GM18519 (cell line): Measurements from ENCODE around the gene SRRM4.

Source experiments
- ATAC-seq: cut with Tn5 transposase; IDR thresholded peaks from one replicate; pipeline ENCODE4 v1.9.1; 2021; ENCODE audit warnings: mild to moderate bottlenecking, moderate library complexity; ENCODE audit not compliant: unreplicated experiment, low FRiP score

SRRM4 gene

GRCh38 chr12:119183942-119184695 is 202.8 kb downstream of the SRRM4 start:
- ATAC-seq: no peak

GRCh38 chr12:119195256-119195655 is 213.9 kb downstream of the SRRM4 start:
- ATAC-seq: no peak

DNA sequence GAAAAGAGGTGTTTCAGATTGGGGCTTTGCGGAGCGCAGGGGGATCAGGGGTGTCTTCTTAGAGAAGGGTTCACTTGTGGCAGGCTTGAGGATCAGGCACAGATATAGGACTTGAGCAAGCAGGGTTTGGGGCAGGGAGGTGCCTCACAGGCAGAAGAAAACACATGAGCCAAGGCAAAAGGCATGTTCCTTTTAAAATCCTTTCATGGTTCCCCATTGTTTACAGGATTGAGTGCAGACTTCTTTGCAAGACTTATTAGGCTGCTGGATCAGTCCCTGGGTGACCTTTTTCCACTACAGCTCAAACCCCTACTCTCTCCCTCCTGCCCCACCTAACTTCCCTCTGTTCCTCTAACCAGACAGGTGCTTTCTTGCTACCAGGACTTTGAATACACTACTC is 217.1 kb downstream of the SRRM4 start:
- ATAC-seq: no peak

DNA sequence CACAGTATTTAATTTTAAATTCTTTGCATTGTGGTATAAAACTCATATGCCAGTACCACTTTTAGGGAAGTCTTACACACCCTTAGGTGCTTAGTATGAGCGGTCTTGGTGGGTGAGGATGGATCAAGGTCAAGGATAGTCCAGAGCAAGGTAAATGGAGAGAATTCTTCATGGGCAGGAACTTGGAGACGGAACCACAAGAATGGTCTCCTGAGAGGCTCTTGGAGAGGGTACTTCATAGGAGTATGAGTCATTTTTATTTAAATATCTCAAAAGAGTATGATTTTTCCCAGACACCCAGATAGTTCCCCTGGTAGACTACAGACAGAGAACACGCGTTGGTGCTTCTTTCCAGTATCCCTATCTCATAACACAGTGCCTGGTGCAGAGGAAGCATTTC is 219.3 kb downstream of the SRRM4 start:
- no peak for ATAC-seq

- no peak for ATAC-seq
Observed at GRCh38 chr12:119201789-119202543, 220.6 kb downstream of the SRRM4 start.

GRCh38 chr12:119202544-119202943 is 221.2 kb downstream of the SRRM4 start:
- ATAC-seq: no peak

DNA sequence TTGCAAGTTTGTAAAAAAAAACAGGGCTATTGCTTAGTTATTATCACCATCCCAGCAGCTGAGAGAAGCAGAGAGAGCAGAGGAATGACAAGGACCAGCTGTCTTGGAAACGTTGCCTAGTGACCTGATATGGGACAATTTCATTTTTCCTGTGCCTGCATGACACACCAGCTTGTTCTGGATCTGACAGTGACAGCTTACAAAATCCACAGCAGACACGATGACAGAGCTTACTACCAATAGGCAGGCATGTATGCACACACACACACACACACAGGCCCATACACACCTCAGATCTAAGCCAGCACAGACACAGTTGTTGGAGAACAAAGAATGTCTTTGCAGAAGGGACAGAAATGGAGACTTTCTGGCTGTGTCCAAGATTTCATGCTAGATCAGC is 222.8 kb downstream of the SRRM4 start:
- ATAC-seq: no peak

DNA sequence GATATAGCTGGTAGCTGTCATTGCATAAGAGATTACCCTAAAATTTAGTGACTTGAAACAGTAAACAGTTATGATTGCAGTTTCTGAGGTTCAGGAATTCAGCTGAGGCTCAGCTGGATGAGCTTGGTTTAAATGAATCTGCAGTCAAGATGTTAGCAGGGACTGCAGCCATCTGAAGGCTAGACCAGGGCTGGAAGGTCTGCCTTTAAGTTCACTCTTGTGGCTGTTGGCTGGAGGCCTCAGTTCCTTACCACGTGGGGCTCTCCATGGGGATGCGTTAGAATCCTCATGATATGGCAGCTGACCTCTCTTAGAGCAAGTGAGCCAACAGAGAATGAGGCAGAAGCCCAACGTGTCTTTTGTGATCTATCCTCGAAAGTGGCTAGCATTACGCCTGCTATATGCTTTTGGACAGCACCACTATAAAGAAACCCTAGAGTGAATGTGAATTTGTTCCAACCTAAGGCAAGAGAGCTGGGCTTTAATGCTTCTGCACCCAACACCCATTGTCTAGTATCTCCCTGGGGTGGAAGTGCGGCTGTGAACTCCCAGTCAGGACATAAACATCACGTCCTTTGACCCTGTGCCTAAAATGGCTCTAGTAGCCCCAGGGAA is 223.4 kb downstream of the SRRM4 start:
- ATAC-seq: no peak

DNA sequence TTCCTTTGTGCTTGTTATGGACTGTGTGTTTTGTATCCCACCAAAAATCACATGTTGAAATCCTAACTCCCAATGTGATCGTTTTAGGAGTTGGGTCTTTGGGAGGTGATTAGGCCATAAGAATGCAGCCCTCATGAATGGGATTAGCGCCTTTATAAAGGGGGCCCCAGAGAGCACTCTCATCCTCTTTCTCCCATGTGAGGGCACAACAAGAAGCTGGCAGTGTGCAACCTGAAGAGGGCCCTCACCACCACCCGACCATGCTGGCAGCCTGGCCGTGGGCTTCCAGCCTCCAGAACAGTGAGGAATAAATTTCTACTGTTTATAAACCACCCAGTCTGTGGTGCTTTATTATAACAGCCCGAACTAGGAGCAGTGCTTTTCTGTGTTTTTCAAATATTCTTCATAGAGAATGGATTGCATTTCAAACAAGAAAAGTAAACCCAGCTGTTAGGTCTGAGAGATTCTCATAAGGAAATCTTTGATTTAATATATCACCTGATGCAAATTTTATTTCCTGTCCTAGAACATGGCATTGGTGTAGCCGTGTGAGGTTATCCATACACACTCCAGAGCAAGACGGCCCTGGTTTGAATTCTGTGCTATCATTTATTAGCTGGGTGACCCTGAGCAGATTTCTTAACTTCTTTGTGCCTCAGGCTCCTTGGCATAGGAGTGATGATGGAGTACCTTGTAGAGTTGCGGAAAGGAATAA is 225.2 kb downstream of the SRRM4 start:
- ATAC-seq: no peak

GRCh38 chr12:119207063-119207560 is 225.8 kb downstream of the SRRM4 start:
- ATAC-seq: no peak

DNA sequence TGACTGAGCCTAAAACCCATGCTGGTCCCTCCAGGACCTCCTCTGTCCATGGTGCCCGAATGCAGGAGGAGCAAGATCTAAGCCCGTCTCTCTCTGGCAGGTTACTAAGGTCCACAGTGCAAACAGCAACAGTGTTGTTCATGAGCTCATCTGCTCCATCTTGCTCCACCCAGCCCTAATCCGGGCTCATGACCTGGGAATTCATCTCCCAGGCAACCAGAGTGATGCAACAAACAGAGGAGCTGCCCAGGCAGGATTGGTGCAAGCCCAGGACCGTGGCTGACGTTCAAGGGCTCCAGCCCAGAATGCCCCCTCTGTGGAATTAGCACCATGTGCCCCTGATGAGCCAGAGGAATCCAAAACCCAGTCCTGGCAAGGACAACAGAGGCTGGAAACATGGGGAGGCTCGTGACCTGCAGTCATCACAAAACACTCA is 227.3 kb downstream of the SRRM4 start:
- ATAC-seq: no peak

GRCh38 chr12:119211884-119212283 is 230.5 kb downstream of the SRRM4 start:
- no peak for ATAC-seq
